IPS-15b (cell line): ENCODE measurements around the gene AMZ2.
"Not testable (repeated sequence)": the region's sequence is repeated elsewhere in the genome, so short reads cannot be mapped to it uniquely, and the experiment has no call there.

Source experiments
- H3K27me3 ChIP-seq: one replicate; pipeline ENCODE4 v1.6.1; 2013; ENCODE audit warnings: low read length; ENCODE audit not compliant: control insufficient read depth, insufficient read depth
- H3K36me3 ChIP-seq: one replicate; pipeline ENCODE4 v1.6.1; 2013; ENCODE audit warnings: low read length; ENCODE audit not compliant: control insufficient read depth, insufficient read depth
- H3K4me1 ChIP-seq: one replicate; pipeline ENCODE4 v1.6.1; 2013; ENCODE audit warnings: mild to moderate bottlenecking, low read length; ENCODE audit not compliant: control insufficient read depth, insufficient read depth
- H3K4me3 ChIP-seq: one replicate; pipeline ENCODE4 v1.5.1; 2013; ENCODE audit warnings: low read depth, low read length
- H3K9ac ChIP-seq: one replicate; pipeline ENCODE4 v1.6.1; 2013; ENCODE audit warnings: low read depth, mild to moderate bottlenecking, low read length
- H3K9me3 ChIP-seq: one replicate; pipeline ENCODE4 v1.6.1; 2013; ENCODE audit warnings: mild to moderate bottlenecking, low read length; ENCODE audit not compliant: control insufficient read depth, insufficient read depth

The AMZ2 gene

GRCh38 chr17:68207651-68208253 lies 40.1 kb upstream of the AMZ2 start:
- Histone ChIP-seq H3K9ac (no peak overlapping the region), H3K4me3 (no peak overlapping the region), H3K36me3 (no peaks in the 10 kb centered on the region), H3K9me3 (no peaks in the 10 kb centered on the region), H3K4me1 (no peaks in the 10 kb centered on the region), H3K27me3 (peaks cover 20% of the 10 kb centered on the region)

- not testable (repeated sequence) for H3K9me3 ChIP-seq, H3K36me3 ChIP-seq, H3K4me1 ChIP-seq
Observed at GRCh38 chr17:68208651-68209050, 39.2 kb upstream of the AMZ2 start.

GRCh38 chr17:68209191-68209900 lies 38.5 kb upstream of the AMZ2 start:
- H3K9me3 ChIP-seq, H3K4me3 ChIP-seq, H3K36me3 ChIP-seq, H3K4me1 ChIP-seq, H3K9ac ChIP-seq, H3K27me3 ChIP-seq: not testable (repeated sequence)

More at GRCh38 chr17:68208651-68209050, 39.2 kb upstream of the AMZ2 start:
- not testable (repeated sequence) for H3K4me3 ChIP-seq, H3K9ac ChIP-seq
- H3K27me3 ChIP-seq = peaks cover 12% of the 10 kb centered on the region

GRCh38 chr17:68210570-68211315 lies 37.1 kb upstream of the AMZ2 start:
- Histone ChIP-seq H3K36me3 (no peaks in the 10 kb centered on the region), H3K9me3 (no peaks in the 10 kb centered on the region), H3K9ac (no peak overlapping the region), H3K4me3 (no peak overlapping the region), H3K27me3 (no peaks in the 10 kb centered on the region), H3K4me1 (no peaks in the 10 kb centered on the region)

- H3K9me3 ChIP-seq, H3K27me3 ChIP-seq, H3K4me1 ChIP-seq, H3K36me3 ChIP-seq, H3K9ac ChIP-seq, H3K4me3 ChIP-seq: not testable (repeated sequence)
Observed at GRCh38 chr17:68213428-68214411, 34.1 kb upstream of the AMZ2 start.

GRCh38 chr17:68215453-68215852 lies 32.4 kb upstream of the AMZ2 start:
- H3K27me3 ChIP-seq, H3K9ac ChIP-seq, H3K36me3 ChIP-seq, H3K4me1 ChIP-seq, H3K4me3 ChIP-seq, H3K9me3 ChIP-seq: not testable (repeated sequence)

GRCh38 chr17:68219429-68219828 lies 28.4 kb upstream of the AMZ2 start:
- H3K9ac ChIP-seq, H3K27me3 ChIP-seq, H3K4me3 ChIP-seq, H3K36me3 ChIP-seq, H3K9me3 ChIP-seq, H3K4me1 ChIP-seq: not testable (repeated sequence)

- not testable (repeated sequence) for H3K4me1 ChIP-seq, H3K9ac ChIP-seq, H3K9me3 ChIP-seq, H3K36me3 ChIP-seq, H3K4me3 ChIP-seq, H3K27me3 ChIP-seq
Observed at GRCh38 chr17:68220186-68220585, 27.7 kb upstream of the AMZ2 start.

GRCh38 chr17:68220786-68221185 lies 27.1 kb upstream of the AMZ2 start:
- H3K36me3 ChIP-seq, H3K4me3 ChIP-seq, H3K9me3 ChIP-seq, H3K9ac ChIP-seq, H3K4me1 ChIP-seq, H3K27me3 ChIP-seq: not testable (repeated sequence)

- H3K9me3 ChIP-seq = no peaks in the 10 kb centered on the region
- H3K36me3 ChIP-seq = no peaks in the 10 kb centered on the region
- H3K9ac ChIP-seq = no peak overlapping the region
- no peak overlapping the region for H3K4me3 ChIP-seq
- H3K27me3 ChIP-seq = no peaks in the 10 kb centered on the region
- H3K4me1 ChIP-seq = no peaks in the 10 kb centered on the region
Observed at GRCh38 chr17:68221786-68222185, 26.1 kb upstream of the AMZ2 start.

GRCh38 chr17:68222606-68223005 lies 25.2 kb upstream of the AMZ2 start:
- Histone ChIP-seq H3K4me1 (no peaks in the 10 kb centered on the region), H3K4me3 (no peak overlapping the region), H3K9me3 (no peaks in the 10 kb centered on the region), H3K27me3 (no peaks in the 10 kb centered on the region), H3K36me3 (no peaks in the 10 kb centered on the region), H3K9ac (no peak overlapping the region)
